Umbilical cord (tissue), 2 donors: ENCODE data around the gene UBE2J2. TPM values are rescaled to one million over a fixed set of nuclear protein-coding genes. Genes with fewer than 3 reads are reported as not detected.

Source experiments
- DNase-seq: peaks from one replicate; pipeline ENCODE4 v3.0.0-alpha.2; 2015; ENCODE audit warnings: low spot score
- total RNA-seq: library from RNA; depleted of rRNA; stranded (reverse); fragments of >200 nt; gene quantifications from one replicate; pipeline ENCODE4 v1.2.3, GENCODE V29; 2014; ENCODE audit warnings: low replicate concordance; ENCODE audit not compliant: insufficient read depth

Gene UBE2J2
- total RNA-seq, 1 donor from 2014 or later, result 22.9 TPM

DNA sequence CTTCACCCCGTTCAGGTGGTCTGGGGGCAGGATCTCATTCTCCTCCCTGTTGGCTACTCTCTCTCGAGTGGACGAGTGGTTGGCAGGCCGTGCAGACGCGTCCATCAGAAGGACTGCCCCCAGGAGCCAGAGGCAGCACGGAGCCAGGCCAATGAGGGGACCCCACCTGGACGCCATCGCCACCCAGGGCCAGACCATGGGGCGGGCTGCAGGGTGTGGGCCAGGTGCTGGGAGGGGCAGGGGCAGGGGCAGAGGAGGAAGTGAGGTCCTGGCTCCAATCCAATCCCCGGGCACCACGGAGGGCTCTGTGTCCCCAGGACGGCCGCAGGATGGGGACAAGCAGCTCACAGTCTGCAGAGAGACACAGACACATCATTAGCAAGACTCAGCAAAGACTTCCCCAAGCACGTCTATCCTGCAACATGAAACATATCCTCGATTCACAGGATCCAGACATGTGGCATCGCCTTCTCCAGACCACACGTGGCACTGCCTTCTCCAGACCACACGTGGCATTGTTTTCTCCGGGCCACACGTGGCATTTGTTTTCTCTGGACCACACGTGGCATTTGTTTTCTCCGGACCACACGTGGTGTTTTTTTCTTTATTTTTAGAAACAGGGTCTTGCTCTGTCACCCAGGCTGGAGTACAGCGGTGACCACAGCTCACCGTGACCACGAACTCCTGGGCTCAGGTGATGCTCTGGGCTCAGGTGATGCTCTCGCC lies 44.9 kb downstream of the UBE2J2 start:
- no peak for DNase-seq

GRCh38 chr1:1228187-1228586 lies 45.5 kb downstream of the UBE2J2 start:
- DNase-seq, result no peak

GRCh38 chr1:1227386-1227785 lies 46.3 kb downstream of the UBE2J2 start:
- DNase-seq, result no peak

DNA sequence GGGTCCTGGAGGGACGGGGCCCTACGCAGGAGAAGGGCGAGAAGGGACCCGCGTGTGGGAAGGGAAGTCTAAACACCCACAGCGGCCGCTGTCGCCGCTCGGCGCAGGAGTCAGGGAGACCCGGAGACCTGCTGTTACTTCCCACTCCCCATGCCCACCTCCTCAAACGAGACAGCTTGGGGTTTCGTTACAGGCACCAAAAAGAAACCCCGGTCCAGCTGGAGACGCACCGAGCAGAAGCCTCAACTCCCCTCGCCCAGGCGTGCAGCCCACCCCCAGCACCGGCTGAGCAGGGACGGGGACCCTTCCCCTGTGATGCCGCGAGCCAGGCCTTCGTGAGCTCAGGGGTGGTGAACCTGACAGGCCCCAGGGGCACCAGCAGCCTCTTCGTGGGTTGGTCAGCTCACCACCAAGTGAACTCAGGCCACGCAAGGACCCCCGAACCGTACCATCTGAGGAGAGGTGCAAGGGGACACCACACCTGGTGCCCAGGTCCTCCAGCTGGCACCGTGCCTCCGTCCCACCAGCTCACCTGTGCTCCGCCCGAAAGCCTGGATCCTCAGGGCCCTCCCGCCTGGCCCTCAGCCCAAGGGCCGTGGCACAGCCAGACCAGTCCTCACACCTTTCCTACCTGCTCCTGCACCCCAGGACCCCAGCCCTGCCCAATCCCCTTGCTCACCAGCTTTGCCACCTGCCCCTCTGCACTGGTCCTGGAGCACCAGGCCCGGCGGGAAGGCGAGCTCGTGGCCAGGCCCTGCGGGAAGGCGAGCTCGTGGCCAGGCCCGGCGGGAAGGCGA lies 46.9 kb downstream of the UBE2J2 start:
- DNase-seq, result no peak

GRCh38 chr1:1225913-1226312 lies 47.7 kb downstream of the UBE2J2 start:
- no peak for DNase-seq

DNA sequence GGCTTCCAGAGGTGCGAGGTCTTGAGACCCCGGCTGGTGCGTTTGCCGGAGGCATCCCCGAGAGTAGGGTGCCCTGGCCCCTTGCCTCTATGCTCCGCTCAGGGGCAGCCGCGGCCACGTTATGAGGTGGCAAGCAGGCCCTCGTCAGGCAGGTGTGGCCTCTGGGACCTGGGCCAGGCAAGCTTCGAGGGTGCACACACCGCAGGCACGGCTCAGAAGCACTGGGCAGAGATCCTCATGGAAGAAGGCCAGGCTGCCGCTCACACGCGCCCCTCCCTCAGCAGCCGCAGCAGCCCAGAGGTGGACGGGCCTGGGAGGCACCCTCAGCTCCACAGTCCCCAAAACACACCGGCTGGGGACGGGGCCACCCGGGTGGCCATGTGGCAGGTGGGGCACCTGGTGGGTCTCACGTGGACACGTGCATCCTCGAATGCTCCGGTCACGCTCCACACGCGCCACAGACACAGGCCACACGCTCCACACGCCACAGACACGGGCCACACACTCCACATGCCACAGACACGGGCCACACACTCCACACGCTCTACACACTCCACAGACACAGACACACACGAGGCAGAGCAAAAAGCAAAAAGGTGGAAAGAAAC lies 48.3 kb downstream of the UBE2J2 start:
- no peak for DNase-seq

- DNase-seq, result no peak
These were observed 49.8 kb downstream of the UBE2J2 start for GRCh38 chr1:1223891-1224290.

GRCh38 chr1:1223321-1223720 lies 50.3 kb downstream of the UBE2J2 start:
- no peak for DNase-seq

- DNase-seq, result no peak
These were observed 51.0 kb downstream of the UBE2J2 start for GRCh38 chr1:1222575-1223225.

- DNase-seq, result no peak
These were observed 51.6 kb downstream of the UBE2J2 start for GRCh38 chr1:1221887-1222574.

- DNase-seq, result no peak
These were observed 53.5 kb downstream of the UBE2J2 start for GRCh38 chr1:1220197-1220596.

DNA sequence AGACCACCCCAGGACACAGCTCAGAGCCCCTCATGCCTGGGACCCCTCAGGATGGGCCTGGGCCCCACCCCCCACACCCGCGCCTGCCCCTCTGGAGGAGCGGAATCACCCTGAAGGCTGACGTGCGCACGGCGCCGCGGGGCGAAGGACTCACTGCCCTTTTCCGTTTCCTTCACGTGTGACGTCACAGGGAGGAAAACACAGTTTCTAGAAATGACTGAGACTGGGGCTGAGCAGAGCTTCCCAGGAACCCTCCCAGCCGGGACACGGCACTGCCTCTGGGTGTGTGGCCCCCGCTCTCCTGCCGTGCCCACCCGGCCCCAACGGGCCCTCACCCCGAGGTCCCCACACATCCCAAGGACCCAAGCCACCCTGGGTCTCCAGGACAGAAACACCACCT lies 54.3 kb downstream of the UBE2J2 start:
- no peak for DNase-seq

DNA sequence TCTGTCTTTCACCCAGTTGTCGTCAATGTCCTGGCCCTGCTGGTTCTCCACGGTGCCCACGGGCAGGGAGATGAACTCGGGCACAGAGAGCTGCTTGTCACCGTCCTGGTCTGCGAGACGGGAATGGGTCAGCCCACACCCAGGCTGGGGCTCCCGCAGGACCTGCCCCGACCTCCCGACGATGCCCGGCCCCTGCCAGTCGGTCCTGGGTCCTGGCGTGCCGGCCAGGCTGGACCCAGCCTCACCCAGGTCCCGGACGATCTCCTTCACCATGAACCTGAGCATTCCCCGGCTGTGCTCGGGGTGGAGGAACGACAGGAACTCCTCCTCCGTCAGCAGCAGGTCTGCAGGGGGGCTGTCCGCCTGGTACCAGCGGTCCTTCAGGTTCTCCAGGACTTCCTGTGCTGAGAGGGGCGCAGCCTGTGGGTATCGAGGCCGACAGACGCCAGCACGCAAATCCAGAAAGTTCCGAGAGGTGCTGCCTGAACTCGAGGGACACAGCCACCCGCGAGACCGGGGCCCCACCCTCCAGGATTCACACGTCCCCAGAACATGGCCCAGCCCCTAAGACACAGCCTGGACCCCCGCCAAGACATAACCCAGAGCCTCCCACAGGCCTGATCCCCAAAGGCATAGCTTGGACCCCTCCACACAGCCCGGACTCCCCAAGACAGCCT lies 55.0 kb downstream of the UBE2J2 start:
- no peak for DNase-seq

DNA sequence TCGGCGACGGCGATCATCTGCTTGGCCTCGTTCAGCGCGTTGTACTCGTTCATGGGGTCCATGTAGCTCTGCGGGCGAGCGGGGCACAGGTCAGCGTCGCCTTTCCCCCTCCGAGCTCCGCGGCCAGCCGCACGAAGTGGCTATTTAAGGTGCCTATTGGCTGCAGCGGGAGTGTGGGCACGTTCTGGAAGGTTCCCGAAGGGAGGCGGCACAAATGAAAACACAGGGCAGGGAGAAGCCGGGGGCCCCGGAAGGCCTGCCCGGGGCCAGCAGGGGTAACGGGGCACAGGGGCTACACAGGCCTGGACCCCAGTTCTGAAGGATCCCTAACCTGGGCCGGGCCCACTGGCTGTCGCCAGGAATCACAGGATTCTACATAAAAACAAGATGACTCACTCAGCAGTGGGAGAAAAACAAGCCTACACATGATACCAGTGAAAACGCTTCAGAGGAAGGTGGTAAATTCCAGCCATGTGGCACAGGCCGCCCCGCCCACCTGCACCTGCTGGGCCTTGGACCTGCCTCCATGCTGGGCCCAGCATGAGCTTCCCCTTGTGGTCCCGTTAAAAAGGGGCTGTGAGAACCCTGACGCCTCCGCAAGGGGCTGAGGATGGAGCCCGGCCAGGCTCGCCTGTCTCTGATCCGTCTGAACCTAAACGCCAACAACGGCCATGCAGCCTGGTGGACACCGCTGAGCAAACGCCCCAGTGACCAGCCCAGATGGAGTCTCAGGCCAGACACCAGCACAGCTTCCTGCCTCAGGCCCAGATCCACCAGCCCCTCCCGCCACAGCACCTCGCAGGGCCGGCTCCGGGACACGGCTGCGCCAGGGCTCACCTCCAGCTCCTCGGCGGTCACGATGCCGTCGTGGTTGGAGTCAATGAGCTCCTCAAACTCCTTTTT lies 55.8 kb downstream of the UBE2J2 start:
- DNase-seq, result no peak

DNA sequence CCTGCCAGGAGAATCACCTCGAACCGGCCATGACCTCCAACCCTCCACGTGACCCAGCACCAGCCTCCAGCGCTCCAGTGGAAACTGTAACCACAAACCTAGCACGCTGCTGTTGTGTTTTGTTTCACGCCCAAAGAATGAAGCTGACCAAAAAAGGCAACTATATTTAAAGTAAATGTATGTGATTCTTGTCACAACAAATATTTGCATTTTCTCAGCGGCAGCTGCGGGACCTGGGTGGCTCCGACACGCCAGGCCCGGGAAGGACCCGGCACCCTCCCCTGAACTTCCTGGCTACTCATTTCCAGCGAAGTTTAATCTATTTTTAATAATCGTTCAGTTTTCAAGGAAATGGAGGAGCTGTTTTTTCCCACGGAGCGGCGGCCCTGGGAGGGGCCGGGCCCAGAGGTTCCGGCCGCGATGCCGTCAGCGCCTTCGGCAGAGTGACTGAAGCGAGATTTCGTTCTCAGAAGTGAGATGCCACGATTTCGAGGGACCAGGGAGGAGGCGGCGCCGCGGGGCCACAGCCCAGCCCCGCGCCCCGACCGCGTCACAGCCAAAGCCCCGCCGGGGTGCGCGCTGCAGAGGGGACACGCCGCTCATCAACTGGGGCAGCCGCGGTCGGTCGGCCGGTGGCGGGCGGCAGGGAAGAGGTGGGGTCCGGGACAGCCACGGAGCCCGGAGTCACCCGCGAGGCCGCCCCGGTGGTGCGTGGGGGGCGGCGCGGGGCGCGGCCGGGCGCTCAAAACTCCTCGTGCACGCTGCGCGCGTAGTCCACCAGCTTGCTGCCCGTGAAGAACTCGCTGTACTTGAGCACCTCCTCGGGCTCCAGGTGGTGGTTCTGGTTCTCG lies 56.7 kb downstream of the UBE2J2 start:
- no peak for DNase-seq

DNA sequence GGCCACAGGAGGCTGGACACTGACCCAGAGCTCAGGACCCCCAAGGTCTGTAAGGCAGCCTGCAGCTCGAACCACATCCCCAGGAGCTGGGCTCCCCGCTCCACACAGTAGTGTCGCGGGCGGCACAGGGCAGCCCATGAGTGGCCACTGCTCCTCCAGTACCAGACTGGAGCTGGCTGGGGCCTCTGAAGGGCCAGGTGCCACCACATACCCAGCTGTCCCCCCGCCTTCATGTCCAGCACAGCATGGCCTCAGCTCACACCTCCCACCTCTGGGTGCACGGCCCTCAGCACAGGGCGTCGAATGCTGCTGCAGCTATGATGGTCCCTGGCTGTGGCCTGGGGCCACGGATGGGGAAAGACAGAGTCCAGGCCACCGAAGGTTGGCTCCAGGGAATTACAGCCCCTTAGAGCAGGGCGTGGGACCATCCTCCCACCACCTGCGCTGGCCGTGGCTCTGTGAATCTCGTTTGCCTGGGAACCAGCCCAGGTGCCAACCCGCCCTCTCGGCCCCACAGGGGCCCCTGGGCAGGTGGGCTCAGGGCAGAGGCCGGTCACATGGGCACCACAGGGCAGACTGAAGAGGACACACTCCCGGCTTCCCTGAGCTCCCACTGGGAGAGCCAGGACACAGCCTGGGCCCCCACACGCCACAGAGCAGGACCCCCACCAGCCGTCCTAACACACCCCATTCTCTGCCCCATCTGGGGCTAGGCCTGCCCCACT lies 57.6 kb downstream of the UBE2J2 start:
- no peak for DNase-seq

DNA sequence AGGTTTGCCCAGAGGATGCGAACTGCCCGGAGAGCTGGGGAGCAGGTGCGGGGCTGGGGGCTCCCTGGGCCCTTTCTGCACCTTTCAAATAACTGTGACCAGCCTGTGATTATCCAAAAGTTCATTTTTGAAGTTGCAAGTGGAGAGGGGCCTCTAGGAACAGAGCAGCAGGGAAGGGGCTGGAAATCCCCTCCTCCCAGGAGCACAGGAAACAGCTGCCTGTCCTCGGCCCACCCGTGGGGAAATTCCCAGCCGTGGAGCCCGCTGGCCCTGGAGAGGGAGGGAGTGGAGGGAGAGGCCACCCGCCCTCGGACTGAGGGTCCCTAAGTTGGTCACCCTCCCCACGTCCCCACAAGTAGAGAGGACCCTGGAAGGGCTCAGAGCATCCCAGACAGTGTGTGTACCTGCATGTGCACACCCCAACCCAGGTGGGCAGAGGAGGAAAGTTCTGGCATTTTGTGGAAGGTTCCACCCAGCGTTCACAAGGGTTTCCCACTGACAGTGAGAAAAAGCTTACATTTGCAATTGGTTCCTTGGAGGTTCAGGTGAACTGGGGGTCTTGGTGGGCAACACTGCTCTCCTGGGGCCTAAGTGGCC lies 58.5 kb downstream of the UBE2J2 start:
- DNase-seq, result no peak
